Suprapubic skin (tissue), 4 donors: Measurements from ENCODE around the gene UGT3A1. TPM values are rescaled to one million over a fixed set of nuclear protein-coding genes. Genes with fewer than 3 reads are reported as not detected.

Experiments used
- DNase-seq, 2 donors: peaks; one replicate each; pipeline ENCODE4 v3.0.0-alpha.2; 2019; ENCODE audit warnings: low spot score in 2 of 2
- H3K27ac ChIP-seq: fragments of 200-600 bp; sonication (generic); one replicate; pipeline ENCODE4 v1.5.1; 2019
- H3K27me3 ChIP-seq: fragments of 200-600 bp; sonication (generic); one replicate; pipeline ENCODE4 v1.5.1; 2019
- H3K36me3 ChIP-seq: fragments of 200-600 bp; sonication (generic); one replicate; pipeline ENCODE4 v1.5.1; 2019
- H3K4me1 ChIP-seq: fragments of 200-600 bp; sonication (generic); one replicate; pipeline ENCODE4 v1.5.1; 2019
- H3K4me3 ChIP-seq: fragments of 200-600 bp; sonication (generic); one replicate; pipeline ENCODE4 v1.5.1; 2019; ENCODE audit warnings: mild to moderate bottlenecking
- H3K9me3 ChIP-seq: fragments of 200-600 bp; sonication (generic); one replicate; pipeline ENCODE4 v1.5.1; 2019
- EP300 ChIP-seq: sonication (generic); formaldehyde crosslinking; IDR thresholded peaks from one replicate; pipeline ENCODE4 v1.6.1; 2017; ENCODE audit warnings: antibody characterized with exemption
- POLR2A ChIP-seq, 2 donors: fragments of 450-650 bp; IDR thresholded peaks; one replicate each; pipeline ENCODE4 v1.6.1; 2017; ENCODE audit warnings: antibody characterized with exemption in 2 of 2, mild to moderate bottlenecking in 2 of 2, moderate library complexity in 2 of 2
- POLR2AphosphoS5 ChIP-seq, 3 donors: sonication (generic); formaldehyde crosslinking; IDR thresholded peaks; one replicate each; pipeline ENCODE4 v1.6.1; 2017; ENCODE audit warnings: antibody characterized with exemption in 3 of 3
- WGBS: methylation state at CpG from one replicate; pipeline ENCODE4 v1.1.5; 2018; 5-methylcytosine and 5-hydroxymethylcytosine counted together
- total RNA-seq, 4 donors: library from RNA; depleted of rRNA; stranded (reverse); fragments of >200 nt; gene quantifications; one replicate each; pipeline ENCODE4 v1.1.0, GENCODE V29; 2016
- TF ChIP-seq, protein P1 (sequence below), 2 donors: fragments of 200-600 bp in 1 of 2; fragments of 450-650 bp in 1 of 2; sonication (generic) in 1 of 2; IDR thresholded peaks; one replicate each; pipeline ENCODE4 v1.5.1; 2016 to 2019; ENCODE audit warnings: antibody characterized with exemption in 2 of 2, mild to moderate bottlenecking in 1 of 2, moderate library complexity in 1 of 2

UGT3A1 gene
- total RNA-seq, 4 donors from 2014 or later, result 0.13 to 0.19 TPM; not detected in 2

DNA sequence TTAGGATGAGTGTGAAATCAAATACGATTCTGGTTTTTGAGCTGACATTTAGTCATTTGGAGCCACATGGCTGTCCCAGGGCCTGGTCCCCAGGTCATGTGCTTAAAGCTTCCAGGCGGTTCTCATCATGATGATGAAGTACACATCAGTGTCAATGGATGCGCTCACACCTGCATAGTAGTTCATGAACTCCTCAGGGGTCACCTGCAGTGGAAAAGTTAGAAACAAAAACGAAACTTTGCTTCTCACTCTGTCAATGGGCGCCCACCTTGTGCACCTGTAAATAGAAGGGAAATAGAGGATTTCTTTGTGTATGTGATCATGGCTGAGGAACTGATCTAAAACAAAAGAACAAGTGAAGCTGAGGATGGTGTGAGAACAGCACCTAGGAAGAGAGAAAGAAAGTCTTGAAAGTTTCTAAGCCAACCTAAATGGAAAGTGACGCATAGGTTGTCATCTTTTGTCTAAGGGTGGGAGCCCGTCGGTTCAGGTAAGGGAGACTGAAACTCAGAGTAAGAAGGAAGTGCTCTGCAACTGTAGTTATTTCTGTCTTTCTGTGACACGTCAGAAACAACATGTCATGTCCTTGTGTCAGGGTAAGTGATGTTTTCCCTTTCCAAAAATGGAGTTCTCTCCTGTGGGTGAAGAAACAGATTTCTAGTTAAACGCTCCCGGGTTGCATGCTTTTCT, 86.6 kb downstream of the UGT3A1 start:
- TF ChIP-seq POLR2AphosphoS5 (IDR thresholded peaks at IDR 0.05) (no peak), EP300 (no peak), POLR2A (IDR thresholded peaks at IDR 0.05) (no peak)
- TF ChIP-seq, protein P1, sequence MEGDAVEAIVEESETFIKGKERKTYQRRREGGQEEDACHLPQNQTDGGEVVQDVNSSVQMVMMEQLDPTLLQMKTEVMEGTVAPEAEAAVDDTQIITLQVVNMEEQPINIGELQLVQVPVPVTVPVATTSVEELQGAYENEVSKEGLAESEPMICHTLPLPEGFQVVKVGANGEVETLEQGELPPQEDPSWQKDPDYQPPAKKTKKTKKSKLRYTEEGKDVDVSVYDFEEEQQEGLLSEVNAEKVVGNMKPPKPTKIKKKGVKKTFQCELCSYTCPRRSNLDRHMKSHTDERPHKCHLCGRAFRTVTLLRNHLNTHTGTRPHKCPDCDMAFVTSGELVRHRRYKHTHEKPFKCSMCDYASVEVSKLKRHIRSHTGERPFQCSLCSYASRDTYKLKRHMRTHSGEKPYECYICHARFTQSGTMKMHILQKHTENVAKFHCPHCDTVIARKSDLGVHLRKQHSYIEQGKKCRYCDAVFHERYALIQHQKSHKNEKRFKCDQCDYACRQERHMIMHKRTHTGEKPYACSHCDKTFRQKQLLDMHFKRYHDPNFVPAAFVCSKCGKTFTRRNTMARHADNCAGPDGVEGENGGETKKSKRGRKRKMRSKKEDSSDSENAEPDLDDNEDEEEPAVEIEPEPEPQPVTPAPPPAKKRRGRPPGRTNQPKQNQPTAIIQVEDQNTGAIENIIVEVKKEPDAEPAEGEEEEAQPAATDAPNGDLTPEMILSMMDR (IDR thresholded peaks at IDR 0.05), result no peak
- no peaks in the 10 kb centered on the region for H3K36me3 ChIP-seq
- no peak overlapping the region for H3K4me3 ChIP-seq
- WGBS, result 90% methylated on average over 11 of the region's 11 CpGs
- H3K9me3 ChIP-seq, result no peaks in the 10 kb centered on the region
- H3K4me1 ChIP-seq, result no peaks in the 10 kb centered on the region
- H3K27ac ChIP-seq, result no peak overlapping the region
- DNase-seq, result no peak
- no peaks in the 10 kb centered on the region for H3K27me3 ChIP-seq

DNA sequence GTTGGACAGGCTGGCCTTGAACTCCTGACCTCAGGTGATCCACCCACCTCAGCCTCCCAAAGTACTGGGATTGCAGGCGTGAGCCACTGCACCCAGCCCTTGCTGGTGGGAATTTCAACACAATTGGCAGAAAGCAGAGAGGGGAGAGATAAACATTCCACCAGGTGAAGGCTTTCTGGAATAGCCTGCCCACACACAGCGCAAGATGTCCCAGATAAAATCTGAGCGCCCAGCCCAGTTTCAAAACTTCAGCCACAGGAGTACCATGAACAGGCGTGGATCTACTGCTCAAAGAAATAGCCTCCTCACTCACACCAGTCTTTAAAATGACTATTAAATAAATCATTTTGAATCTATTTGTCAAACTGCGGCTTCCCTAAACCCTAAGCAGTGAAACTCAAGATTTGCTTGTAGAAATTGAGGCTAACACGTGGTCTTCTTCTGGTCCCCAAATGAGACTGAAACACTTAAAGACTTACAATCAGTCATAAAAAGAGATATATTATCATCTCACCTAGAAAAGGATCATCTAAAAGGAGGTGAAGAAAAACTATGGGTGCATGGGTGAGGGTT, 87.5 kb downstream of the UGT3A1 start:
- 89% methylated on average over 5 of the region's 6 CpGs for WGBS
- TF ChIP-seq, protein P1 (IDR thresholded peaks at IDR 0.05), result no peak
- TF ChIP-seq POLR2AphosphoS5 (IDR thresholded peaks at IDR 0.05) (no peak), POLR2A (IDR thresholded peaks at IDR 0.05) (no peak), EP300 (no peak)
- H3K9me3 ChIP-seq, result no peaks in the 10 kb centered on the region
- no peaks in the 10 kb centered on the region for H3K36me3 ChIP-seq
- H3K27ac ChIP-seq, result no peak overlapping the region
- H3K27me3 ChIP-seq, result no peaks in the 10 kb centered on the region
- no peak overlapping the region for H3K4me3 ChIP-seq
- no peaks in the 10 kb centered on the region for H3K4me1 ChIP-seq
- DNase-seq, result no peak

DNA sequence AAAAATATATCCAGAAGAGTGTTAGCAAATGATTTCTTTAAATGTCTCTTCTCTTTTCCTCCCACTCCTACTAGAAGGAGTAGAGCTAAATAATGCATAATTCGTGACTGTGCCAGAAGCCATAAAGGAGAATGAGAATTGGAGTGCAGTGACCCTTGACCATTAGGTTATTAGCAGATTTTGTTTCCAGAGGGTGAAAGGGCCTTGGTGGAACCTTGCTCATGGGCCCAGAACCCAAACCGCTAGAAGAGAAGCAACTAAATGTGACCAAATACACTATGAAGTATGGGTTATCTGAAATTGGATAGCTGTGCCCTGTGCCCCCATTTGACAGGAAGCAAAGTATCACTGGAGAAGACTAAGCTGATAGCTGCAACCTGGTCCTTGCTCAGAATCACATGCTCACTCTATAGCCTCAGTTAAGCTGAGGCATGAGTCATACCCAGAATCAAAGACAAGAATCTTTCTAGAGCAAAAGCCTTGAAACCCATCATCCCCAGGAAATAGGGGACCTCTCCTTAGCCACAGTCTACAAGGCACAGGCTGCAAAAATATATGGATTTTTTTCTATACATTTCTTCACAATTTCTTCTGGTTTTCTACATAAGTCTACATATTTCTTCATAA, 89.0 kb downstream of the UGT3A1 start:
- no peaks in the 10 kb centered on the region for H3K36me3 ChIP-seq
- no peaks in the 10 kb centered on the region for H3K4me1 ChIP-seq
- no peak overlapping the region for H3K4me3 ChIP-seq
- H3K27me3 ChIP-seq, result no peaks in the 10 kb centered on the region
- H3K9me3 ChIP-seq, result no peaks in the 10 kb centered on the region
- no peak for DNase-seq
- TF ChIP-seq, protein P1 (IDR thresholded peaks at IDR 0.05), result no peak
- no peak for TF ChIP-seq POLR2AphosphoS5 (IDR thresholded peaks at IDR 0.05)
- TF ChIP-seq POLR2A (IDR thresholded peaks at IDR 0.05), result no peak
- TF ChIP-seq EP300, result no peak
- WGBS, result 70% methylated on average over 2 of the region's 2 CpGs
- H3K27ac ChIP-seq, result no peak overlapping the region

Other genes with a start within 250 kb of the UGT3A1 start
- 1 to 10 TPM in 3 of 4 donors, under 1 TPM in 1; 0.73 to 7.1 (median 4.2) TPM for gene IL7R, start 134.5 kb downstream of the UGT3A1 start, total RNA-seq
- gene CAPSL, start 52.8 kb downstream of the UGT3A1 start, total RNA-seq, result not detected
- gene UGT3A2, start 75.5 kb upstream of the UGT3A1 start, total RNA-seq, result 10 to 100 TPM in 1 of 4 donors, 1 to 10 TPM in 2, not detected in 1; 5.7 to 17.8 (median 7.8) TPM
- 10 to 100 TPM in 3 of 4 donors, 1 to 10 TPM in 1; 9.5 to 17.1 (median 11.1) TPM for gene LMBRD2, start 160.5 kb upstream of the UGT3A1 start, total RNA-seq
- 10 to 100 TPM; 10.7 to 20.8 (median 13.5) TPM for gene SKP2, start 160.7 kb upstream of the UGT3A1 start, total RNA-seq